Natural killer cell (primary cell): ENCODE results near the gene MTAP. TPM values are rescaled to one million over a fixed set of nuclear protein-coding genes. Genes with fewer than 3 reads are reported as not detected.
A peak's percentile ranks its signal among the peaks of the same experiment; 100 is the strongest.

Source experiments
- ATAC-seq, 3 donors: fragments of 150-1000 bp in 2 of 3; fragments of 200-7000 bp in 1 of 3; cut with Tn5 transposase; 1 replicate in 1 of 3; 2 replicates in 2 of 3; pipeline ENCODE4 v1.10.0; 2021; ENCODE audit warnings: mild to moderate bottlenecking in 2 of 3, moderate library complexity in 2 of 3
- DNase-seq, 2 donors: peaks; one replicate each; pipeline versions ENCODE4 v3.0.0 to v3.0.0-alpha.2; 2013 to 2021; ENCODE audit warnings: mixed read lengths in 1 of 2
- H3K27ac ChIP-seq: one replicate; pipeline ENCODE4 v1.5.1; 2013; ENCODE audit warnings: mild to moderate bottlenecking, low read length
- H3K27me3 ChIP-seq: one replicate; pipeline ENCODE4 v1.6.1; 2013; ENCODE audit warnings: low read length; ENCODE audit not compliant: control insufficient read depth, insufficient read depth
- H3K36me3 ChIP-seq: one replicate; pipeline ENCODE4 v1.6.1; 2013; ENCODE audit warnings: low read length; ENCODE audit not compliant: control insufficient read depth, insufficient read depth
- H3K4me1 ChIP-seq: one replicate; pipeline ENCODE4 v1.6.1; 2013; ENCODE audit warnings: low read length; ENCODE audit not compliant: control insufficient read depth, insufficient read depth
- H3K4me3 ChIP-seq: one replicate; pipeline ENCODE4 v1.5.1; 2013; ENCODE audit warnings: low read length
- H3K9me3 ChIP-seq: one replicate; pipeline ENCODE4 v1.6.1; 2013; ENCODE audit warnings: low read length; ENCODE audit not compliant: control insufficient read depth, insufficient read depth
- H3K27ac Mint-ChIP-seq, 2 donors: one replicate each; pipeline ENCODE4 v1.8.0; 2022; ENCODE audit warnings: mild to moderate bottlenecking in 2 of 2, mixed read lengths in 2 of 2, moderate library complexity in 1 of 2
- H3K27me3 Mint-ChIP-seq, 2 donors: one replicate each; pipeline ENCODE4 v1.8.0; 2022; ENCODE audit warnings: low read depth in 2 of 2, mixed read lengths in 2 of 2
- H3K36me3 Mint-ChIP-seq: one replicate; pipeline ENCODE4 v1.8.0; 2022; ENCODE audit warnings: mixed read lengths
- H3K4me1 Mint-ChIP-seq, 2 donors: one replicate each; pipeline ENCODE4 v1.8.0; 2022; ENCODE audit warnings: mixed read lengths in 2 of 2
- H3K4me3 Mint-ChIP-seq: one replicate; pipeline ENCODE4 v1.8.0; 2022; ENCODE audit warnings: mild to moderate bottlenecking, moderate library complexity, mixed read lengths
- H3K9me3 Mint-ChIP-seq, 2 donors: one replicate each; pipeline ENCODE4 v1.8.0; 2022; ENCODE audit warnings: mixed read lengths in 2 of 2
- WGBS: methylation state at CpG from one replicate; pipeline ENCODE4 v1.1.7; 2013; ENCODE audit warnings: missing lambda C conversion rate; ENCODE audit not compliant: insufficient coverage; 5-methylcytosine and 5-hydroxymethylcytosine counted together
- intact Hi-C: fragments of 100-400 bp; cut with micrococcal nuclease; formaldehyde crosslinking; loops from one replicate; pipeline ENCODE4 v1.14.2; 2022
- total RNA-seq, 4 donors: library from RNA; stranded (reverse); fragments of 120-200 nt in 1 of 4; gene quantifications; one replicate each; pipeline versions ENCODE4 v1.2.3 to v1.2.4, GENCODE V29; 2013 to 2022
- TF ChIP-seq, protein P1 (sequence below): fragments of 200-600 bp; IDR thresholded peaks from one replicate; pipeline ENCODE4 v1.8.0; 2022; ENCODE audit warnings: antibody characterized with exemption

Gene MTAP
- total RNA-seq, 3 donors from 2014 or later (not counting 1 experiment from before 2014, with no cell fraction given), result 19.4 to 20.7 (median 19.6) TPM

DNA sequence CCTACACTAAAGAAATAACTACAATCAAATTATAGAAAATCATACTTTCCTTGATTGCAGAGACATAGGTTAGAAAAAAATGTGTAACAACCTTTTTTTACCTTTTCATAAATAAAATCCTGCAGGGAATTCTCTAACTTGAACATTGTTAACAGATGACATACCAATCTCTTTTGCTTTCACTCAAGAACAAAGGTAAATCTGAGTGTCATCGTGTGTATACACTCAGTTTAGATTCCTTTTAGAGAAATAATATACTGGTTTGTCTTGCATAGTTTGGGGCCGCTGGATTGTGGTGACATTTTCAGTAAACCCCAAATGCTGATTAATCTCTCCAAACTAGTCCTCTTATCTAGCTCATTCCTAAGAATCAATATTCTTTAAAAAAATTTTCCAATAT is 20.8 kb upstream of the MTAP start:
- no peaks in the 10 kb centered on the region for H3K36me3 ChIP-seq
- ATAC-seq (no peak), DNase-seq (no peak)
- no peak overlapping the region for H3K27ac ChIP-seq
- H3K27me3 ChIP-seq, result no peaks in the 10 kb centered on the region
- no peaks in the 10 kb centered on the region for H3K36me3 Mint-ChIP-seq
- H3K4me3 Mint-ChIP-seq, result no peak overlapping the region
- H3K27ac Mint-ChIP-seq, result no peak overlapping the region
- H3K9me3 Mint-ChIP-seq, result no peaks in the 10 kb centered on the region
- no peak overlapping the region for H3K4me3 ChIP-seq
- no peaks in the 10 kb centered on the region for H3K4me1 Mint-ChIP-seq
- intact Hi-C loops, result no loop called here
- TF ChIP-seq, protein P1, sequence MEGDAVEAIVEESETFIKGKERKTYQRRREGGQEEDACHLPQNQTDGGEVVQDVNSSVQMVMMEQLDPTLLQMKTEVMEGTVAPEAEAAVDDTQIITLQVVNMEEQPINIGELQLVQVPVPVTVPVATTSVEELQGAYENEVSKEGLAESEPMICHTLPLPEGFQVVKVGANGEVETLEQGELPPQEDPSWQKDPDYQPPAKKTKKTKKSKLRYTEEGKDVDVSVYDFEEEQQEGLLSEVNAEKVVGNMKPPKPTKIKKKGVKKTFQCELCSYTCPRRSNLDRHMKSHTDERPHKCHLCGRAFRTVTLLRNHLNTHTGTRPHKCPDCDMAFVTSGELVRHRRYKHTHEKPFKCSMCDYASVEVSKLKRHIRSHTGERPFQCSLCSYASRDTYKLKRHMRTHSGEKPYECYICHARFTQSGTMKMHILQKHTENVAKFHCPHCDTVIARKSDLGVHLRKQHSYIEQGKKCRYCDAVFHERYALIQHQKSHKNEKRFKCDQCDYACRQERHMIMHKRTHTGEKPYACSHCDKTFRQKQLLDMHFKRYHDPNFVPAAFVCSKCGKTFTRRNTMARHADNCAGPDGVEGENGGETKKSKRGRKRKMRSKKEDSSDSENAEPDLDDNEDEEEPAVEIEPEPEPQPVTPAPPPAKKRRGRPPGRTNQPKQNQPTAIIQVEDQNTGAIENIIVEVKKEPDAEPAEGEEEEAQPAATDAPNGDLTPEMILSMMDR, result no peak
- peaks cover 6 to 28% of the 10 kb centered on the region in 2 donors for H3K27me3 Mint-ChIP-seq
- WGBS, result no CpG with 5 or more reads among the region's 2 CpGs
- peaks cover 7% of the 10 kb centered on the region for H3K4me1 ChIP-seq
- no peaks in the 10 kb centered on the region for H3K9me3 ChIP-seq

DNA sequence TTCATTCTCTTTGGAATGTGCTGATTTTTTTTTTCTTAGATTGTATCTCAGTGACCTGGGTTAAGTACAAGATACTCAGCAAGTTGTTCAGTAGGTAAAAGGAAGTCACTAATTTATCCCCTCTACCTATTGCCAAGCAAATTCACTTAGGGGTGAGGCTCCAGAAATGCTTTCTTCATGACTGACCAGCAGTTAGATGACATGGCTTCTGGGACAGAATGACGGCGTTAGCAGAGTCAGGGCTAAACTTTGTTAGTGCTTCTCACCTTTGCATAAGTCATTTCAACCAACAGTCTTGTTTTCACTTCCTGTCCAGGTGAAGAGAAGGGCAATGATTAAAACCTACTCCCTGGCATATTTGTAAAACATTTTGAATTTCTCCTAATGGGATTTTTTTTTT is 20.2 kb upstream of the MTAP start:
- no peaks in the 10 kb centered on the region for H3K36me3 ChIP-seq
- intact Hi-C loops, result no loop called here

DNA sequence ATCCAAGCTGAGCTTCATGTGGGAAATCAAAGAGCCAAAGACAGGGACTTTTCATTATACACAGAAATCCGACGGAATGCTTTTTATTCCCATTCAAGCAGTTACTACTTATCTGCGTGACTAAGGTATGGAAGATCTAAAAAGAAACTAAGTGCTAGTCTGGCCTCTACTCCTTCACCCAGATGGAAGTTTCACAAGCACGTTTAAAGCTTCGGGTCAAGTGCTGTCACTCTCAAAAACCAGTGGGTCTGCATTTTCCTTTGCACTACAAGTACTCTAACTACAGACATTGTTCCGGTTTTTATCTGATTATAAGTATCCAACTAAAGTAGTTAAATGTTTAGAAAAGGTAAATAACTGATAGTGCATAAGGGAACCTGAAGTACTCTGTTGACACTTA is 13.7 kb upstream of the MTAP start:
- H3K27me3 ChIP-seq, result peaks cover 4% of the 10 kb centered on the region
- Mint-ChIP-seq H3K4me3 (no peak overlapping the region), H3K9me3 (no peaks in the 10 kb centered on the region), H3K27me3 (peaks cover 15 to 47% of the 10 kb centered on the region in 2 donors), H3K4me1 (peaks cover 0 to 5% of the 10 kb centered on the region in 2 donors), H3K27ac (no peak overlapping the region), H3K36me3 (no peaks in the 10 kb centered on the region)
- H3K9me3 ChIP-seq, result no peaks in the 10 kb centered on the region
- H3K4me3 ChIP-seq, result no peak overlapping the region
- H3K36me3 ChIP-seq, result no peaks in the 10 kb centered on the region
- DNase-seq, result no peak
- intact Hi-C loops, result loop anchor here (1.0 to 5.0 kb wide), 6 partner anchors 76 to 553 kb away; no protein-coding TSS in a partner anchor
- no peak for ATAC-seq
- H3K4me1 ChIP-seq, result no peaks in the 10 kb centered on the region
- H3K27ac ChIP-seq, result no peak overlapping the region
- WGBS, result 72% methylated on average over 5 of the region's 6 CpGs
- TF ChIP-seq, protein P1, result no peak

More for the DNA sequence above, 20.2 kb upstream of the MTAP start:
- Mint-ChIP-seq H3K36me3 (no peaks in the 10 kb centered on the region), H3K9me3 (no peaks in the 10 kb centered on the region), H3K27me3 (peaks cover 6 to 30% of the 10 kb centered on the region in 2 donors), H3K4me3 (no peak overlapping the region), H3K4me1 (no peaks in the 10 kb centered on the region), H3K27ac (no peak overlapping the region)
- TF ChIP-seq, protein P1, result no peak
- H3K9me3 ChIP-seq, result no peaks in the 10 kb centered on the region
- 67% methylated on average over 2 of the region's 2 CpGs for WGBS
- no peaks in the 10 kb centered on the region for H3K27me3 ChIP-seq
- peaks cover 7% of the 10 kb centered on the region for H3K4me1 ChIP-seq
- H3K4me3 ChIP-seq, result no peak overlapping the region
- DNase-seq, result no peak
- H3K27ac ChIP-seq, result no peak overlapping the region
- no peak for ATAC-seq

DNA sequence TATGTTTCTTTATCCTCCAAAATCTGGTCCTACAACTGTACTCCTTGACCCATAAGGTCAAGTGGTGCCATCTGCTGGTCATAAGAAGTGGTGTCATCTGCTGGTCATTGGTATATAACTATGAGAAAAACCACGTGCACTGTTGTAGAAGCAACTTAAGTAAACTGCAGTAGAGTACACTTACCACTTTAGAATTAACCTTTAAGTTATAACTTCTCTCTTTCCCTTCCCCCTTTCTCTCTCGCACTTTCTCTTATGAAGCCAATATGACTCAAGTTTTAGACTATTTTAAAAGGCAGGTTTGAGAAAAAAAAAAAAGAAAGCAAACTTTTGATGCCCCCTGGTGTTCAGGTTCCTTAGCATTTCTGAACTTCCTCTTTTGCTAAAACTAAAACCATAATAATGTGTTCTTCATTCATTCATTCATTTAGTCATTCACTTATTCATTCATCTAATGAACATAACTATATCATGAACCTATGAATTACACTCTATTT is 12.8 kb upstream of the MTAP start:
- H3K27ac Mint-ChIP-seq, result no peak overlapping the region

More for the DNA sequence above, 12.8 kb upstream of the MTAP start:
- Histone ChIP-seq H3K36me3 (no peaks in the 10 kb centered on the region), H3K27ac (no peak overlapping the region), H3K9me3 (no peaks in the 10 kb centered on the region), H3K4me1 (no peaks in the 10 kb centered on the region), H3K27me3 (peaks cover 4% of the 10 kb centered on the region), H3K4me3 (peak overlapping the region; percentile 19)
- Mint-ChIP-seq H3K27me3 (peaks cover 13 to 39% of the 10 kb centered on the region in 2 donors), H3K36me3 (no peaks in the 10 kb centered on the region), H3K4me1 (peaks cover 0 to 5% of the 10 kb centered on the region in 2 donors), H3K9me3 (no peaks in the 10 kb centered on the region), H3K4me3 (peak overlapping the region; percentile 55)
- 0% methylated on average over 1 of the region's 2 CpGs for WGBS
- TF ChIP-seq, protein P1, result peak; percentile 97
- peak in 1 of 2 donors; percentile 91 for DNase-seq
- ATAC-seq, result peak; percentile 94 to 99 (median 98)
- intact Hi-C loops, result loop anchor here (1.0 to 5.0 kb wide), 6 partner anchors 77 to 554 kb away; no protein-coding TSS in a partner anchor
